Cerebellar nuclear complex (tissue), 1 donor: ENCODE results near the gene SYCP2.
A peak's percentile ranks its signal among the peaks of the same experiment; 100 is the strongest.
"Not testable (repeated sequence)": the region's sequence is repeated elsewhere in the genome, so short reads cannot be mapped to it uniquely, and the experiment has no call there.

Experiments used
- DNase-seq, 2 experiments: peaks; one replicate each; lab custom pipeline; 2025; lab: John Stamatoyannopoulos, UW

Gene SYCP2

GRCh38 chr20:59908855-59909254 is 24.6 kb downstream of the SYCP2 start:
- no peak for DNase-seq

- no peak for DNase-seq
Measured at GRCh38 chr20:59903621-59904020, 29.8 kb downstream of the SYCP2 start.

DNA sequence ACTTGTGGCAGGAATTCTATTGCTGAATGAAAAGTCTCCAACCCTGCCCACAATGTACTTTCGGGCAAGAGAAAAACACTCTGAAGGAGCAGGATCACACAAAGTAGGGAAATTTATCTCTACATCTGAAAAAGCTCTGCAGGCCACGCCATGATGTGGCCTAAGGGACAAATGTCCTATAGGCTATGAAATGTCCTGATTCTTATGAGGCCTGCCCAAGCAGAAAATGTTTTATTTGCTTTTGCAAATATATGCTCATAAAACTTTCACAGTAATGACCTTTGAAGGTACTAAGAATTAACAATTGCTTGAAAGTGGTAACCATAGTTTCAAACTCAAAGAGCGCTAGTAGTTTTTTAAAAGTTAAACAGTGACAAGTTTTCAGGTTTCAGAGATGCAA is 31.0 kb downstream of the SYCP2 start:
- DNase-seq: no peak

DNA sequence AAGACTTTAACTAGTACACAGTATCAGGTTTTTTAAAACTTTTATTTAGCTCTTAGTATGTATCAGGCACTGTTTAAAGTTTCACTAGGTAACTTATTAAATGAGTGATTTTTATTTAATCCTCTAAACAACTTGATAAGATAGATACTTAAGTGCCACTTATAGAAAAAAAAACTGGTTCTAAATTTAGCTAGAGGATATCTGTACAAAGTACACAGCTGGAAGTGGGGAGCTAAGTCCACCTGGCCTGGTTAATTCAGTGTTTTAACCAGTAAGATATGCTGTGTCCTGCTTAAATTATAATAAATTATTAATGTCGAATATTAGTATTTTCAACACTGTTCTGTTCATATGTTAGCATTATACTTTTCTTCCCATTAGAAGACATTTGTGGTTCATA is 37.5 kb downstream of the SYCP2 start:
- DNase-seq: no peak

- DNase-seq: no peak
Measured at GRCh38 chr20:59891581-59891980, 41.9 kb downstream of the SYCP2 start.

- not testable (repeated sequence) for DNase-seq
Measured at GRCh38 chr20:59890035-59890434, 43.4 kb downstream of the SYCP2 start.

- DNase-seq: no peak
Measured at GRCh38 chr20:59888050-59888449, 45.4 kb downstream of the SYCP2 start.

DNA sequence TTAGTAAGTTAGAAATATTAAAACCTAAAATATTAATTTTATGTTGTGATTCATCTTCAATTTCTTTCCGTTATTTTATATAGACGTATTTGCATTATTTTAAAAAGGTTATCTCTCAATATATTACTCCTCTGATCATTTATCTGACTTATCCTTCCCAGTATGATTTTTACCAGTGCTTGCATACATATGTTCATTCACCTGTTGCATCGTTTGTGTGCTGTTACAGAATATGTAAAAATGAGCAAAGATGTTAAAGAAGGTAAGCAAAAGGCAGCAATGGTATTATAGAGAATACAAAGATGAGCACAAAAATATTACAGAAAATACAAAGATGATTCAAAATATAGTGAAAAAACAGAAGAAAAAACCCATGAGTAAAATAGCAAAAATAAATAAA is 48.9 kb downstream of the SYCP2 start:
- no peak for DNase-seq

- DNase-seq: no peak
Measured at GRCh38 chr20:59880198-59880597, 53.2 kb downstream of the SYCP2 start.

GRCh38 chr20:59873409-59873808 is 60.0 kb downstream of the SYCP2 start:
- DNase-seq: no peak

- DNase-seq: no peak
Measured at GRCh38 chr20:59871096-59871495, 62.3 kb downstream of the SYCP2 start.

DNA sequence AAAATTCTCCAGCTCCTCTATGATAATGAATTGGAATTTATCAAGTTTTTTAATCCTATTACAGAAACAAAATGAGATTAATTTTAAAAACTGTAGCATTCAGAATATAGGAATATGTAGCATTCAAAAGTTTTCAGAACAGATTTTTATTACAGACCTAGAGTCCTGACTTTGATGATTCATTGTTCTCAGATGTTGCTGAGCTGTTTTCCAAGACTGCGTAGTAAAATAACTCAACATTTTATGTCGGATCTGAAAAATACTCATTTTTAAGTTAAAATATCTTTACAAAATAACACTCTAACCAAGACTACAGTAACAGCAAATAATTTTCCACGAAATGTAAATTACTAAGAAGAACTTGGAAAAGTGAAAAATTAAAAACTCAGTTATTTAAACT is 67.1 kb downstream of the SYCP2 start:
- no peak for DNase-seq

GRCh38 chr20:59864726-59865125 is 68.7 kb downstream of the SYCP2 start:
- DNase-seq: no peak

DNA sequence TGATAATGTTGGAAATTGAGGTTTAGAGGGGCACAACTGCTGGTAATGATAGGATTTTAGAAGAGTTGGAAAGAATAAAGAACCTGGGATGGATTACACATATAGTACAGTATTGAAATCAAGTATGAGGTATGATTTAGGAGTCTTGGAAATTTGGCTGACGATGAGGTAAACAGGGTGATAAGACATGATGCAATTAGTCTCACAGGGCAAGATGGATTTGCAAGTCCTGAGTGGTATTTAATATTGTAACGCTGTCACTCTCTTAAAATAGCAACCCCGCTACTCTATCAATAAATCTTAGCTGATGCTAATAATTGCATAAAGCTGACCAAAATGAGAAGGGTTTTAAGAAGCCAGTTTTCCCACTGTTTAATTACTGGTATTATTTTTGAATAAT is 70.4 kb downstream of the SYCP2 start:
- no peak for DNase-seq

GRCh38 chr20:59861401-59861800 is 72.0 kb downstream of the SYCP2 start:
- DNase-seq: no peak

- DNase-seq: no peak
Measured at GRCh38 chr20:59858425-59858824, 75.0 kb downstream of the SYCP2 start.

- DNase-seq: no peak
Measured at GRCh38 chr20:59857966-59858365, 75.5 kb downstream of the SYCP2 start.

- DNase-seq: not testable (repeated sequence)
Measured at GRCh38 chr20:59856941-59857340, 76.5 kb downstream of the SYCP2 start.

DNA sequence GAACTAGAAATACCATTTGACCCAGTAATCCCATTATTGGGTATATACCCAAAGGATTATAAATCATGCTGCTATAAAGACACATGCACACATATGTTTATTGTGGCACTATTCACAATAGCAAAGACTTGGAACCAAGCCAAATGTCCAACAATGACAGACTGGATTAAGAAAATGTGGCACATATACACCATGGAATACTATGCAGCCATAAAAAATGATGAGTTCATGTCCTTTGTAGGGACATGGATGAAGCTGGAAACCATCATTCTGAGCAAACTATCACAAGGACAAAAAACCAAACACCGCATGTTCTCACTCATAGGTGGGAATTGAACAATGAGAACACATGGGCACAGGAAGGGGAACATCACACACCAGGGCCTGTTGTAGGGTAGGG is 76.9 kb downstream of the SYCP2 start:
- DNase-seq: not testable (repeated sequence)

DNA sequence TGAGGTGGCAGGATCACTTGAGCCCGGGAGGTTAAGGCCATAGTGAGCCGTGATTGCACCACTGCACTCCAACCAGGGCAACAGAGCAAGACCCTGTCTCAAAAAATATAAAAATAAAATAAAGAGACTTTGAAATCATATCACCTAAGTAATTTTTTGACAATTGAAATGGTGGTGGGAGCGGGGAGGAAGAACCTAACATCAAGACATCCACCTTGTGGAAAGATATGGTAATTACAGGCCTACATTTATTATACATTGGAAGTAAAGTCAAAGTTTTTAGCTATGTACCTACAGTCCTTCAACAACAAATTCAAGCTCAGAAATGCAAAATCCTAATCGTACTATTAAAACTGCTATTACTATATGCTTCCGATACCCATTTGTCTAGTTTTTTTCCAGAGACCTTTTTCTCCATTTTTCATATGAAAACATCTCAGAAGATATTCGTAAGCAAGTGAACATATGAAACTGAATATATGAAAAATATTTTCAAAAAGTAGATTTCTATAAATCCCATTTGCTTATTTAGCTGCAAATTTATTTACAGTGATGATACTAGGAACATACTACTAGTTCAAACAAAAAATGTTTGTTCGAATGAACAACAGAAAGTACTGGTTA is 83.3 kb downstream of the SYCP2 start:
- DNase-seq: peak in 1 of 2 experiments; percentile 33

DNA sequence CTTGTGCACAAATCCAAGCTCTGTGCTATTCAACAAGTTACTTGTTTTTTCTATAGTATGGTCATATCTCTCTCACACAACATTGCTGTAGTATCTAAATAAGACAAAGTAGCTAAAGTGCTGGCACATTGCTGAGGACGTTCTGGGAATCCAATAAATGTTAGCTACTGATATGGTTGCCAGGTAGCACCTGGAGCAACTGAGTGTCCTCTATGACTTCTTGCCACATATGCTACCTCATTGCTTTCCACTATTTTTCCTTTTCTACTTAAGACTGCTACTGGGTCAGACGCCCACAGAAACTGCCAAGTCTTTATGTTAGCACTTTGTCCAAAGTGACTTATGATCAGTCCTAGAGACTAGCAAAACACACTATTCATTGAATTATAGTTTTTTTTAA is 85.3 kb downstream of the SYCP2 start:
- DNase-seq: no peak

- no peak for DNase-seq
Measured at GRCh38 chr20:59845472-59845871, 88.0 kb downstream of the SYCP2 start.

DNA sequence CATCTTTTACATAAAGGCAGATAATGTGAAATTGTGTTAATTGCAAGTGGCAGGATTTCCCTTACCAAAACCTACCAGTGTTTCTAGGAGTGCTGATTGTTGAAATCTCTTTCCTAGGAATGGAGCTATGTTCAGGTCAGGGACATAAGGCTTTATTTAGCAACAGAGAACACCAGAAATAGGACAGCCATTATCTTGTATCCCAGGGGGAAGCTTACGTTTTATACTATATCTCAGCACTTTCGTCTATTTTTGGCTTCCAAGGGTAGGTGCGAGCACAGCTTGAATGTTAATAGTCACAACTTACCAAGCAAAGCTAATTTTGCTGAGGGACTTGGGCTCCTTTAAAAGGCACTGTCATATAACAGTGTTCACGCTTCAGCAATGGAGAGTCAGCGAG is 94.0 kb downstream of the SYCP2 start:
- no peak for DNase-seq

DNA sequence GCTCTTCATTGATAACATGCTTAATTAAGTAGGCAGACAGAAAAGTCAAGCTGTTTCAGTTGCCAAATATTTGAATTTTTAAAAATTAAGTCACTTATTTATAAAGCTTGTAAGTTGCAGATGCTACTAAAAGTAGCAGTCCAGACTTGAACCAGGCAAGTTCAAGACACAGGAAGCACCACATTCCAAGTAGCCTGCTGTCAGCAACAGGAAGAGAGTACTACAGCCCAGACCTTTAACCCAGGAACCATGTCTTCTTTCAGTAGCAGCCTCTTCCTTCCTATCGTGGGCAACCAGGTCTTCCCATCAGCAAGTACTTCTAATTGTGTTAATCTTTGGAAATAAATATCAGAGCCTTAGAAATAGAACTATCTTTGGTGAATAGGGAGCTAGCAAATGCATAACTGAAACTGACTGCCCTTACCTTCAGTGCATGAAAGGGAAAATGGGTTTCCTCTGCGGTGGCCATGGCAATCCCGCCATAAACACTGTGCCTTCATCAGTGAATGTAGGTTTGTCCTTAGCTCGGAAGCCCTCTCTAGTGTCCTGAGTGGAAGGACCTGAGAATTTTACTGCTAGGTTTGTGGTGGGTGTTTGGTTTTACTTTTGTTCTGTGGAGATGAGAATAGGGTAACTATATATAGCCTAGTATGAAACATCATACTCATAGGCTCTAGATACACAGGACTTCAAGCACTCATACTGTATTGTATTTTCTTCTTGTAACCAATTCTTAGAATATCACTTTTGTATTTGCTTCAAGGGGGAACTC is 95.6 kb downstream of the SYCP2 start:
- no peak for DNase-seq
